HepG2 (cell line): ENCODE results near the gene DPH2. TPM values are rescaled to one million over a fixed set of nuclear protein-coding genes. Genes with fewer than 3 reads are reported as not detected.

Experiments
- CREM ChIP-seq, 2 experiments: sonication (generic) in 1 of 2; formaldehyde crosslinking in 1 of 2; IDR thresholded peaks; 2 replicates each; pipeline versions ENCODE4 v1.4.0 to v1.6.1; 2016 to 2020; ENCODE audit warnings: antibody characterized with exemption in 1 of 2, mild to moderate bottlenecking in 1 of 2, missing genetic modification reagents in 1 of 2
- ELK4 ChIP-seq: sonication (generic); formaldehyde crosslinking; IDR thresholded peaks from 2 replicates; pipeline ENCODE4 v1.9.0; 2021; ENCODE audit warnings: missing genetic modification reagents, borderline replicate concordance
- ETV6 ChIP-seq: sonication (generic); formaldehyde crosslinking; conservative IDR thresholded peaks from 2 replicates; pipeline ENCODE4 v1.4.0; 2020; ENCODE audit warnings: missing genetic modification reagents
- GTF2F1 ChIP-seq: fragments of 150-350 bp; IDR thresholded peaks from 2 replicates; pipeline ENCODE4 v1.6.1; 2014; ENCODE audit warnings: low read length
- GZF1 ChIP-seq: sonication (generic); formaldehyde crosslinking; IDR thresholded peaks from 2 replicates; pipeline ENCODE4 v1.5.1; 2020; ENCODE audit warnings: mild to moderate bottlenecking, missing genetic modification reagents
- HDAC1 ChIP-seq: sonication (generic); formaldehyde crosslinking; IDR thresholded peaks from 2 replicates; pipeline ENCODE4 v1.5.1; 2020; ENCODE audit warnings: mild to moderate bottlenecking, missing genetic modification reagents
- JUN ChIP-seq: sonication (generic); formaldehyde crosslinking; IDR thresholded peaks from 2 replicates; pipeline ENCODE4 v1.4.0; 2020; ENCODE audit warnings: mild to moderate bottlenecking, missing genetic modification reagents
- KLF13 ChIP-seq: sonication (generic); formaldehyde crosslinking; IDR thresholded peaks from 2 replicates; pipeline ENCODE4 v1.4.0; 2020; ENCODE audit warnings: mild to moderate bottlenecking, missing genetic modification reagents
- RFXANK ChIP-seq: IDR thresholded peaks from 2 replicates; pipeline ENCODE4 v1.6.1; 2016
- SIN3A ChIP-seq: IDR thresholded peaks from 2 replicates; pipeline ENCODE4 v1.6.1; 2011; ENCODE audit warnings: low read depth, mild to moderate bottlenecking, control low read depth, low read length, borderline replicate concordance
- SIX1 ChIP-seq: sonication (generic); formaldehyde crosslinking; IDR thresholded peaks from 2 replicates; pipeline ENCODE4 v1.4.0; 2020; ENCODE audit warnings: missing genetic modification reagents, borderline replicate concordance
- SMYD3 ChIP-seq: sonication (generic); formaldehyde crosslinking; IDR thresholded peaks from 2 replicates; pipeline ENCODE4 v1.8.1; 2023; ENCODE audit warnings: mild to moderate bottlenecking, missing genetic modification reagents
- SPEN ChIP-seq: sonication (generic); formaldehyde crosslinking; IDR thresholded peaks from 2 replicates; pipeline ENCODE4 v1.5.1; 2020; ENCODE audit warnings: low read depth, mild to moderate bottlenecking, missing genetic modification reagents
- STAT6 ChIP-seq: sonication (generic); formaldehyde crosslinking; IDR thresholded peaks from 2 replicates; pipeline ENCODE4 v1.4.0; 2020; ENCODE audit warnings: missing genetic modification reagents, mild to moderate bottlenecking, borderline replicate concordance
- ZBTB7B ChIP-seq: sonication (generic); formaldehyde crosslinking; IDR thresholded peaks from 2 replicates; pipeline ENCODE4 v1.4.0; 2020; ENCODE audit warnings: missing genetic modification reagents
- ZMAT3 ChIP-seq: sonication (generic); formaldehyde crosslinking; conservative IDR thresholded peaks from 2 replicates; pipeline ENCODE4 v1.7.0; 2021; ENCODE audit warnings: missing genetic modification reagents
- ZNF280D ChIP-seq: sonication (generic); formaldehyde crosslinking; IDR thresholded peaks from 2 replicates; pipeline ENCODE4 v1.5.1; 2020; ENCODE audit warnings: mild to moderate bottlenecking, missing genetic modification reagents
- ZNF33A ChIP-seq: sonication (generic); formaldehyde crosslinking; IDR thresholded peaks from 2 replicates; pipeline ENCODE4 v1.5.1; 2020; ENCODE audit warnings: missing genetic modification reagents, mild to moderate bottlenecking, moderate library complexity, borderline replicate concordance
- ZNF414 ChIP-seq: sonication (generic); formaldehyde crosslinking; IDR thresholded peaks from 2 replicates; pipeline ENCODE4 v1.5.0; 2020; ENCODE audit warnings: missing genetic modification reagents
- ZNF432 ChIP-seq: sonication (generic); formaldehyde crosslinking; IDR thresholded peaks from 2 replicates; pipeline ENCODE4 v1.5.0; 2020; ENCODE audit warnings: missing genetic modification reagents, mild to moderate bottlenecking, borderline replicate concordance
- ZNF530 ChIP-seq: sonication (generic); formaldehyde crosslinking; IDR thresholded peaks from 2 replicates; pipeline ENCODE4 v1.5.0; 2020; ENCODE audit warnings: low read depth, mild to moderate bottlenecking, missing genetic modification reagents
- polyA plus RNA-seq, 8 experiments: library from polyadenylated mRNA; depleted of rRNA in 3 of 8; stranded (reverse) in 7 of 8; unstranded in 1 of 8; fragments of >200 nt; fragmentation: Illumina TruSeq in 4 of 8; extraction: Trizol in 4 of 8; gene quantifications; 2 replicates each; pipeline versions ENCODE4 v1.2.1 to v1.2.3, GENCODE V29; 2011 to 2016; ENCODE audit warnings: low read depth in 4 of 8, missing spikeins in 1 of 8, mixed read lengths in 1 of 8; ENCODE audit not compliant: insufficient read depth in 1 of 8
- total RNA-seq, 5 experiments: library from RNA; depleted of rRNA; stranded (reverse); fragments of >200 nt; fragmentation: Illumina TruSeq; extraction: Trizol; gene quantifications; 2 replicates each; pipeline ENCODE4 v1.2.3, GENCODE V29; 2016; ENCODE audit warnings: low read depth in 1 of 5

The DPH2 gene
- total and polyA plus RNA-seq, 2 of the 13 experiments (the other 11 are each of a cell fraction or from before 2014, with no cell fraction given): 32.2 to 38.3 TPM

- no peak for TF ChIP-seq ZNF280D (CRISPR knock-in tag)
- no peak for TF ChIP-seq ZNF530
- TF ChIP-seq ZNF414 (CRISPR knock-in tag): peak; percentile 65; the same call in 1 of the 2 replicates
- TF ChIP-seq ZNF432 (CRISPR knock-in tag): no peak
- peak; percentile 59; the same call in 1 of the 2 replicates for TF ChIP-seq STAT6 (CRISPR knock-in tag)
- TF ChIP-seq SPEN (CRISPR knock-in tag): peak; percentile 68
- no peak for TF ChIP-seq ELK4
- TF ChIP-seq SMYD3 (CRISPR knock-in tag): no peak
- TF ChIP-seq ETV6 (CRISPR knock-in tag): no peak
- TF ChIP-seq RFXANK (CRISPR knock-in tag): no peak
- no peak for TF ChIP-seq KLF13 (CRISPR knock-in tag)
- TF ChIP-seq HDAC1 (CRISPR knock-in tag): 0 out of 2 replicates have a peak, but pooled peaks have one; percentile 7
- 0 out of 2 replicates have a peak, but pooled peaks have one; percentile 11 for TF ChIP-seq ZBTB7B (CRISPR knock-in tag)
- 0 out of 2 replicates have a peak, but pooled peaks have one; percentile 28 for TF ChIP-seq SIN3A
- TF ChIP-seq ZNF33A: no peak
- TF ChIP-seq CREM (IDR thresholded peaks at IDR 0.05): 0 out of 2 replicates have a peak, but pooled peaks have one; percentile 30
- no peak for TF ChIP-seq CREM (CRISPR knock-in tag; IDR thresholded peaks at IDR 0.05)
- TF ChIP-seq SIX1 (CRISPR knock-in tag): no peak
- no peak for TF ChIP-seq GTF2F1
- TF ChIP-seq ZMAT3: no peak; the same call in 1 of the 2 replicates
- no peak for TF ChIP-seq JUN (CRISPR knock-in tag)
- no peak for TF ChIP-seq GZF1
These were observed 17.5 kb downstream of the DPH2 start (continued) for GRCh38 chr1:43987159-43987902.
